SK-N-SH (cell line): ENCODE measurements around the gene OPRPN. TPM values are rescaled to one million over a fixed set of nuclear protein-coding genes. Genes with fewer than 3 reads are reported as not detected.

Experiments used
- CTCF ChIA-PET: fragments of 300-600, 350-600 bp; formaldehyde crosslinking; extraction: SDS; loops from one replicate; lab custom pipeline; 2021; lab: Yijun Ruan, JAX
- POLR2A ChIA-PET: fragments of 350-600 bp; sonication (Branson Sonifier 250); formaldehyde crosslinking; extraction: SDS; loops from one replicate; lab custom pipeline; 2020; ENCODE audit warnings: antibody characterized with exemption, inconsistent platforms; lab: Yijun Ruan, JAX
- DNase-seq: peaks from one replicate; pipeline ENCODE4 v3.0.0; 2012
- H2AFZ ChIP-seq: fragments of 200-600 bp; sonication (generic); 2 replicates; pipeline ENCODE4 v1.8.1; 2016; ENCODE audit warnings: antibody characterized with exemption, mild to moderate bottlenecking, low read depth
- H3F3A ChIP-seq: fragments of 200-600 bp; sonication (generic); replicated peaks from 2 replicates; pipeline ENCODE3; 2016; ENCODE audit warnings: antibody characterized with exemption, mild to moderate bottlenecking; ENCODE audit not compliant: insufficient read depth
- H3K27ac ChIP-seq, 2 experiments: fragments of 200-500 bp in 1 of 2; fragments of 200-600 bp in 1 of 2; sonication (Bioruptor generic) in 1 of 2; sonication (generic), shearing (Covaris generic) in 1 of 2; 2 replicates each; pipeline versions ENCODE4 v1.5.1 to v1.6.1; 2014 to 2016; ENCODE audit warnings: low read depth in 2 of 2, inconsistent platforms in 1 of 2, low read length in 1 of 2, mild to moderate bottlenecking in 1 of 2, mixed read lengths in 1 of 2
- H3K27me3 ChIP-seq: fragments of 200-600 bp; sonication (generic), shearing (Covaris generic); 2 replicates; pipeline ENCODE4 v1.6.1; 2016; ENCODE audit warnings: mixed run types; ENCODE audit not compliant: insufficient read depth
- H3K36me3 ChIP-seq, 2 experiments: fragments of 200-500 bp in 1 of 2; fragments of 200-600 bp in 1 of 2; sonication (Bioruptor generic) in 1 of 2; sonication (generic) in 1 of 2; replicated peaks in 1 of 2; 2 replicates each; pipeline versions ENCODE3 to v1.5.1; 2014 to 2016; ENCODE audit warnings: low read length in 1 of 2, mild to moderate bottlenecking in 1 of 2; ENCODE audit not compliant: insufficient read depth in 2 of 2, control insufficient read depth in 1 of 2
- H3K4me1 ChIP-seq, 2 experiments: fragments of 200-500 bp in 1 of 2; fragments of 200-600 bp in 1 of 2; sonication (Bioruptor generic) in 1 of 2; sonication (generic), shearing (Covaris generic) in 1 of 2; 2 replicates each; pipeline versions ENCODE4 v1.5.1 to v1.6.1; 2014 to 2016; ENCODE audit warnings: low read depth in 1 of 2, low read length in 1 of 2, mixed run types in 1 of 2; ENCODE audit not compliant: insufficient read depth in 2 of 2, control insufficient read depth in 1 of 2
- H3K4me2 ChIP-seq: fragments of 200-600 bp; sonication (generic), shearing (Covaris generic); 2 replicates; pipeline ENCODE4 v1.6.1; 2017; ENCODE audit warnings: mixed run types
- H3K4me3 ChIP-seq, 2 experiments: fragments of 200-500 bp in 1 of 2; fragments of 200-600 bp in 1 of 2; sonication (Bioruptor generic) in 1 of 2; sonication (generic), shearing (Covaris generic) in 1 of 2; 2 replicates each; pipeline versions ENCODE4 v1.5.1 to v1.8.1; 2014 to 2016; ENCODE audit warnings: low read depth in 2 of 2, inconsistent platforms in 1 of 2, low read length in 1 of 2, mild to moderate bottlenecking in 1 of 2, mixed read lengths in 1 of 2, moderate library complexity in 1 of 2
- H3K79me2 ChIP-seq: fragments of 200-600 bp; sonication (generic); 2 replicates; pipeline ENCODE4 v1.8.1; 2017; ENCODE audit warnings: mild to moderate bottlenecking; ENCODE audit not compliant: insufficient read depth
- H3K9ac ChIP-seq: fragments of 200-600 bp; sonication (generic); 2 replicates; pipeline ENCODE4 v1.6.1; 2017; ENCODE audit warnings: mixed run types
- H3K9me2 ChIP-seq: fragments of 200-600 bp; sonication (generic); 2 replicates; pipeline ENCODE4 v1.6.1; 2017; ENCODE audit warnings: mixed run types
- H3K9me3 ChIP-seq: fragments of 200-600 bp; sonication (generic); 2 replicates; pipeline ENCODE4 v1.6.1; 2017; ENCODE audit warnings: mixed run types, mild to moderate bottlenecking, moderate library complexity
- H4K20me1 ChIP-seq: fragments of 200-600 bp; sonication (generic); 2 replicates; pipeline ENCODE4 v1.6.1; 2017; ENCODE audit warnings: mild to moderate bottlenecking, mixed run types; ENCODE audit not compliant: insufficient read depth
- ELF1 ChIP-seq: IDR thresholded peaks from 2 replicates; pipeline ENCODE4 v1.4.0; 2012
- FOSL2 ChIP-seq: IDR thresholded peaks from 2 replicates; pipeline ENCODE4 v1.4.0; 2012; ENCODE audit warnings: low read depth, mild to moderate bottlenecking, moderate library complexity, borderline replicate concordance
- FOXJ3 ChIP-seq: sonication (generic); formaldehyde crosslinking; IDR thresholded peaks from 2 replicates; pipeline ENCODE4 v1.5.1; 2020; ENCODE audit warnings: mild to moderate bottlenecking, missing genetic modification reagents
- GATA2 ChIP-seq: sonication (generic); formaldehyde crosslinking; IDR thresholded peaks from 2 replicates; pipeline ENCODE4 v1.5.0; 2020; ENCODE audit warnings: mild to moderate bottlenecking, missing genetic modification reagents
- USF2 ChIP-seq: fragments of 150-350 bp; IDR thresholded peaks from 2 replicates; pipeline ENCODE4 v1.6.1; 2017; ENCODE audit warnings: antibody characterized with exemption, low read length, low read depth, borderline replicate concordance
- ZBTB33 ChIP-seq: IDR thresholded peaks from 2 replicates; pipeline ENCODE4 v1.4.0; 2012; ENCODE audit warnings: low read depth, borderline replicate concordance
- polyA plus RNA-seq, 3 experiments: library from polyadenylated mRNA; depleted of rRNA; stranded (reverse); fragments of >200 nt; gene quantifications; 2 replicates each; pipeline ENCODE4 v1.2.3, GENCODE V29; 2012
- TF ChIP-seq, protein P1 (sequence below): IDR thresholded peaks from 2 replicates; pipeline ENCODE4 v1.4.0; 2012; ENCODE audit warnings: low read depth, borderline replicate concordance
- TF ChIP-seq, protein P2 (sequence below): IDR thresholded peaks from 2 replicates; pipeline ENCODE4 v1.4.0; 2012; ENCODE audit warnings: low read depth
- TF ChIP-seq, protein P3 (sequence below): IDR thresholded peaks from 2 replicates; pipeline ENCODE4 v1.6.1; 2012; ENCODE audit warnings: mild to moderate bottlenecking, low read depth, low read length, moderate library complexity

OPRPN gene, protein sequence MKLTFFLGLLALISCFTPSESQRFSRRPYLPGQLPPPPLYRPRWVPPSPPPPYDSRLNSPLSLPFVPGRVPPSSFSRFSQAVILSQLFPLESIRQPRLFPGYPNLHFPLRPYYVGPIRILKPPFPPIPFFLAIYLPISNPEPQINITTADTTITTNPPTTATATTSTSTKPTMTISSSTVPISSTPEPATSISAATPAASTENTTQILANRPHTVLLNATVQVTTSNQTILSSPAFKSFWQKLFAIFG
- polyA plus RNA-seq (2012; rRNA removed) = not detected in 2 replicates
- polyA plus RNA-seq (2012; cell fraction: cytosol; rRNA removed) = not detected in 2 replicates
- polyA plus RNA-seq (2012; cell fraction: nucleus; rRNA removed) = not detected in 2 replicates

- H3K27ac ChIP-seq = no peak within 1 kb of the TSS
- H4K20me1 ChIP-seq = no peaks in the 10 kb centered on the region
- no peak within 1 kb of the TSS for H2AFZ ChIP-seq
- H3K79me2 ChIP-seq = no peaks in the 10 kb centered on the region
- H3K4me1 ChIP-seq = no peaks in the 10 kb centered on the region
- H3F3A ChIP-seq = no peaks in the 10 kb centered on the region
- H3K4me2 ChIP-seq = no peak within 1 kb of the TSS
- no peak for DNase-seq
- no peak within 1 kb of the TSS for H3K4me3 ChIP-seq
- H3K9ac ChIP-seq = no peak within 1 kb of the TSS
- no peaks in the 10 kb centered on the region for H3K9me3 ChIP-seq
- TF ChIP-seq FOXJ3 (no peak), USF2 (no peak), ZBTB33 (no peak), FOSL2 (no peak), GATA2 (CRISPR knock-in tag) (no peak), ELF1 (no peak)
- TF ChIP-seq, protein P1, sequence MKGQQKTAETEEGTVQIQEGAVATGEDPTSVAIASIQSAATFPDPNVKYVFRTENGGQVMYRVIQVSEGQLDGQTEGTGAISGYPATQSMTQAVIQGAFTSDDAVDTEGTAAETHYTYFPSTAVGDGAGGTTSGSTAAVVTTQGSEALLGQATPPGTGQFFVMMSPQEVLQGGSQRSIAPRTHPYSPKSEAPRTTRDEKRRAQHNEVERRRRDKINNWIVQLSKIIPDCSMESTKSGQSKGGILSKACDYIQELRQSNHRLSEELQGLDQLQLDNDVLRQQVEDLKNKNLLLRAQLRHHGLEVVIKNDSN = no peak
- TF ChIP-seq, protein P2, sequence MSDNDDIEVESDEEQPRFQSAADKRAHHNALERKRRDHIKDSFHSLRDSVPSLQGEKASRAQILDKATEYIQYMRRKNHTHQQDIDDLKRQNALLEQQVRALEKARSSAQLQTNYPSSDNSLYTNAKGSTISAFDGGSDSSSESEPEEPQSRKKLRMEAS = no peak
- TF ChIP-seq, protein P3, sequence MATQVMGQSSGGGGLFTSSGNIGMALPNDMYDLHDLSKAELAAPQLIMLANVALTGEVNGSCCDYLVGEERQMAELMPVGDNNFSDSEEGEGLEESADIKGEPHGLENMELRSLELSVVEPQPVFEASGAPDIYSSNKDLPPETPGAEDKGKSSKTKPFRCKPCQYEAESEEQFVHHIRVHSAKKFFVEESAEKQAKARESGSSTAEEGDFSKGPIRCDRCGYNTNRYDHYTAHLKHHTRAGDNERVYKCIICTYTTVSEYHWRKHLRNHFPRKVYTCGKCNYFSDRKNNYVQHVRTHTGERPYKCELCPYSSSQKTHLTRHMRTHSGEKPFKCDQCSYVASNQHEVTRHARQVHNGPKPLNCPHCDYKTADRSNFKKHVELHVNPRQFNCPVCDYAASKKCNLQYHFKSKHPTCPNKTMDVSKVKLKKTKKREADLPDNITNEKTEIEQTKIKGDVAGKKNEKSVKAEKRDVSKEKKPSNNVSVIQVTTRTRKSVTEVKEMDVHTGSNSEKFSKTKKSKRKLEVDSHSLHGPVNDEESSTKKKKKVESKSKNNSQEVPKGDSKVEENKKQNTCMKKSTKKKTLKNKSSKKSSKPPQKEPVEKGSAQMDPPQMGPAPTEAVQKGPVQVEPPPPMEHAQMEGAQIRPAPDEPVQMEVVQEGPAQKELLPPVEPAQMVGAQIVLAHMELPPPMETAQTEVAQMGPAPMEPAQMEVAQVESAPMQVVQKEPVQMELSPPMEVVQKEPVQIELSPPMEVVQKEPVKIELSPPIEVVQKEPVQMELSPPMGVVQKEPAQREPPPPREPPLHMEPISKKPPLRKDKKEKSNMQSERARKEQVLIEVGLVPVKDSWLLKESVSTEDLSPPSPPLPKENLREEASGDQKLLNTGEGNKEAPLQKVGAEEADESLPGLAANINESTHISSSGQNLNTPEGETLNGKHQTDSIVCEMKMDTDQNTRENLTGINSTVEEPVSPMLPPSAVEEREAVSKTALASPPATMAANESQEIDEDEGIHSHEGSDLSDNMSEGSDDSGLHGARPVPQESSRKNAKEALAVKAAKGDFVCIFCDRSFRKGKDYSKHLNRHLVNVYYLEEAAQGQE = no peak
- ChIA-PET POLR2A (no interaction called here), CTCF (no interaction called here)
- no peaks in the 10 kb centered on the region for H3K36me3 ChIP-seq
- H3K27me3 ChIP-seq = no peaks in the 10 kb centered on the region
- H3K9me2 ChIP-seq = no peaks in the 10 kb centered on the region; the same call in 1 of the 2 replicates
Measured at GRCh38 chr4:70397580-70397979, at the start of gene OPRPN. Gene OPRPN, plus strand, starts transcription at chr4:70397940. Its CDS starts 1,346 bp downstream, at chr4:70399286.
